AG10803 (cell line): ENCODE measurements around the gene IRF5.

Source experiments
- DNase-seq: peaks from one replicate; pipeline ENCODE4 v3.0.0; 2010; ENCODE audit warnings: low read depth
- H3K4me3 ChIP-seq: 2 replicates; pipeline ENCODE4 v1.5.1; 2011; ENCODE audit warnings: mild to moderate bottlenecking, low read length, control low read depth
- CTCF ChIP-seq: conservative IDR thresholded peaks from 2 replicates; pipeline ENCODE4 v1.5.1; 2011; ENCODE audit warnings: mild to moderate bottlenecking, low read length, control low read depth, inconsistent platforms

The IRF5 gene

GRCh38 chr7:128913870-128914565 is 23.7 kb upstream of the IRF5 start:
- DNase-seq = no peak
- no peak for TF ChIP-seq CTCF
- no peak overlapping the region for H3K4me3 ChIP-seq

DNA sequence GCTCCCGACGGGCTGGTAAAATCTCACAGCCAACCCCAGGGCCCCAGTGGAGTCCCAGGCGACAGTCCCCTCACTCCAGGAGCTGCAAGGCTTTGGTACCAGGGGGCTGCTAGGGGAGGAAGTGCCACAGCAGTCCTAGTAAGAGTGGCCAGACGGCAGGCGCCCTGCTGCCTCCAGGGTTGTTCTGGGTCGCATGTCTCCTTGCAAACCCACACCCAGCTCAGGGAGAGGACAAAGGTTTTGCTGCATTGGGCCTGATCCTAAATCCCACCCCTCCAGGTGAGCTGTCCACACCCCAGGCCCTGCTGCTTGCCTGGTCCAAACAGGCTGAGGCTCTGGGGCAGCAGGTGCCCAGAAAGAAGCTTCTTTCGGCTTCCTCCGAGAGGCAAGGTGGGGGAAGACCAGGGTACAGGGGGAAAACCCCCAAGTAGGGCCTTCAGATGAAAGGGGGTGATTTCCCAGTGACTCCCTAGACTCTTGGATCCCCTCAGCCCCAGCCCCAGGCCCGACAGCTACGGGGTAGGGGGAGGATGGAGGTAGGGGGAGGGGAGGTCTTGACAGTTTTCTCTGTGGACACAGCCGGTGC is 23.1 kb upstream of the IRF5 start:
- no peak for TF ChIP-seq CTCF
- DNase-seq = no peak
- no peak overlapping the region for H3K4me3 ChIP-seq

GRCh38 chr7:128915271-128915819 is 22.4 kb upstream of the IRF5 start:
- H3K4me3 ChIP-seq = no peak overlapping the region
- no peak for DNase-seq
- no peak for TF ChIP-seq CTCF

GRCh38 chr7:128915841-128916642 is 21.7 kb upstream of the IRF5 start:
- no peak for DNase-seq
- TF ChIP-seq CTCF = no peak
- no peak overlapping the region for H3K4me3 ChIP-seq

DNA sequence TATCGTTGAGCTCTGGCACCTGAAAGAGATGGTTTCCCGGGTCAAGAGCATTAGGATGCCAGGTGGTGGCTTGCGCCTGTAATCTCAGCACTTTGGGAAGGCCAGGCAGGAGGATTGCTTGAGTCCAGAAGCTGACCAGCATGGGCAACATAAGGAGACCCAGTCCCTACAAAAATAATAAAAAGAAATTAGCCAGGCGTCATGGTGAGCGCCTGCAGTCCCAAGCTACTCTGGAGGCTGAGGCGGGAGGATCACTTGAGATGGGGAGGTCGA is 21.1 kb upstream of the IRF5 start:
- no peak overlapping the region for H3K4me3 ChIP-seq
- no peak for DNase-seq
- no peak for TF ChIP-seq CTCF

DNA sequence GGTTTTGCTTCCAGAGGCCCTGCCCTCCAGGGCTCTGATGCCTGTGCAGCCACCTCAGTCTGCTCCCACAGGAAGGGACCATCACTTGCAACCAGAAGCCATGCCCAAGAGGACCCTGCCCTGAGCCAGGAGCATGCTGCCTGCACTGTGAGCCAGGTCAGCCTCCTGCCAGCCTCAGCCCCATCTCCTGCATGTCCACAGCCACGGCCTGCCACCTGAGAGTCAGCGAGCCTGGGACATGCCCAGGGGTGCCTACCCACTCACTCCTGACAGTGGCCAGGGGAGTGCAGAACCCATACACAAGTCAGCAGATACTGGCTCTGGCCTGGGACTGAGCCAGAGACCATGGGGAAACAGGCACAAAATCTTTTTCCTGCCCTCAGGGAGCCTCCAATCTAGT is 20.6 kb upstream of the IRF5 start:
- H3K4me3 ChIP-seq = no peak overlapping the region
- TF ChIP-seq CTCF = no peak
- DNase-seq = no peak
